GM13977 (cell line): Measurements from ENCODE around the gene AUTS2.
A peak's percentile ranks its signal among the peaks of the same experiment; 100 is the strongest.

ENCODE experiments used
- DNase-seq: peaks from one replicate; pipeline ENCODE4 v3.0.0; 2012; ENCODE audit warnings: low spot score
- in situ Hi-C: fragments of 300-500 bp; cut with MboI; formaldehyde crosslinking; loops from one replicate; pipeline ENCODE4 v1.12.0; 2022; ENCODE audit warnings: low sequenced_read_pairs, low pct_unique_long_range_greater_than_20kb, mixed read lengths, inconsistent platforms; ENCODE audit not compliant: unreplicated experiment
- TF ChIP-seq, protein P1 (sequence below): IDR thresholded peaks from 2 replicates; pipeline ENCODE4 v1.5.1; 2012; ENCODE audit warnings: mild to moderate bottlenecking, control low read depth; ENCODE audit not compliant: insufficient read depth; ENCODE audit errors: extremely low read depth, missing control alignments

AUTS2 gene

DNA sequence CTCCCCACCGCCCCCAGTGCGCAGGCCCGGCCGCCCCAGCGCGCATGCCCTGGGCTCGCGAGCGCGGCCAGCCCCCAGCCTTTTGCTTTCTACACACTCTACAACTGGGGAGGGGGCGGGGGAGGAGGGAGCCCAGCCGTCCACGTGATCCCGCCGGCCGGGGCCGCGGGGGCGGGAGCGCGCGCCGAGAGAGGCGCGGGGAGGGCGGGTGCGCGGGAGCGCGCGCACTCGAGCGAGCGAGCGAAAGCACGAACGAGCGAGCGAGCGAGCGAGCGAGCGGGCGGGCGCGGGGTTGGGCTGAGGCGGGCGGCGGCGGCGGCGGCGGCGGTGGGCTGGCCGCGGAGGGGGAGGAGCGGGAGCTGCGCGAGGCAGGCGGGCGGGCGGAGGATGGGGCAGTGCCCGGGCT lies at the start of gene AUTS2:
Gene AUTS2, plus strand, starts transcription at position 395 of the 406 bp plus-strand sequence. CDS start 1,179 bp downstream, outside the sequence.
- in situ Hi-C loops: no loop called here
- peak; percentile 98 for DNase-seq
- TF ChIP-seq, protein P1, sequence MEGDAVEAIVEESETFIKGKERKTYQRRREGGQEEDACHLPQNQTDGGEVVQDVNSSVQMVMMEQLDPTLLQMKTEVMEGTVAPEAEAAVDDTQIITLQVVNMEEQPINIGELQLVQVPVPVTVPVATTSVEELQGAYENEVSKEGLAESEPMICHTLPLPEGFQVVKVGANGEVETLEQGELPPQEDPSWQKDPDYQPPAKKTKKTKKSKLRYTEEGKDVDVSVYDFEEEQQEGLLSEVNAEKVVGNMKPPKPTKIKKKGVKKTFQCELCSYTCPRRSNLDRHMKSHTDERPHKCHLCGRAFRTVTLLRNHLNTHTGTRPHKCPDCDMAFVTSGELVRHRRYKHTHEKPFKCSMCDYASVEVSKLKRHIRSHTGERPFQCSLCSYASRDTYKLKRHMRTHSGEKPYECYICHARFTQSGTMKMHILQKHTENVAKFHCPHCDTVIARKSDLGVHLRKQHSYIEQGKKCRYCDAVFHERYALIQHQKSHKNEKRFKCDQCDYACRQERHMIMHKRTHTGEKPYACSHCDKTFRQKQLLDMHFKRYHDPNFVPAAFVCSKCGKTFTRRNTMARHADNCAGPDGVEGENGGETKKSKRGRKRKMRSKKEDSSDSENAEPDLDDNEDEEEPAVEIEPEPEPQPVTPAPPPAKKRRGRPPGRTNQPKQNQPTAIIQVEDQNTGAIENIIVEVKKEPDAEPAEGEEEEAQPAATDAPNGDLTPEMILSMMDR: no peak

DNA sequence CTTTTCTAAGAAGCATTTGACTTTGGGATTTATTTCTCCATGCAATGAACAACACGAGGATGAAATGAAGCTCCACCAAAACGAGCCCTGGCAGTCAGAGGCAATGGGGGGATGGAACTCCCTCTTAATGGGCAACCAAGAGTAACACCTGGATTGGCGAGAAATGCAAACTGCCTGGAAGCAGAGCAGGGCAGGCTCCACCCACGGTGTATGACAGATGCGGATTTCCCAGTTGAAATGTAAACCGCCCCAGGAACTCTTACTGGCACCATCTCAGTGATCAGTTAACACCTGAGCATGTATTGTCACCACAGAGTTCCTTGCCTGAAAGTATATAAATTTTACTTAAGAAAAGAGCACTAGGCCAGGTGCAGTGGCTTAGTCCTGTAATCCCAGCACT lies 47.3 kb upstream of the AUTS2 start:
- no peak for DNase-seq
- in situ Hi-C loops: no loop called here
- TF ChIP-seq, protein P1: no peak

DNA sequence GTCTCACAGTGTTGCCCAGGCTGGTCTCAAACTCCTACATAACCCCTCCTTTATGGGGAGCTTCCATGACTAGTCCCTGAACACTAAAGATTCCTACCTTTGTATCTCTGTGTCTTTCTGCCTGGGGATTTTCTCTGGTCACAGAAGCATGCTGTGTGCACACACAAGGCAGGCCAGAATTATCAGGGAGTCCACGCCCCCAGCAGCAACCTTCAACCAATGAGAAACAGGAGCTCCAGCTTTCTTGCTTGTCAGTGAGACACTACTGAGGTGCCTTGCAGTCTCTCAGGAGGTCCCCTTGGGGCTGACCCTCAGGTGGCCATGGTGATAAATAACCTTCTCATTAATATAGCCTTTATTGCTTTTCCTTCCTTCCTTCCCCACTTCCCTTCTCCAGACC lies 45.1 kb upstream of the AUTS2 start:
- TF ChIP-seq, protein P1: no peak
- in situ Hi-C loops: no loop called here
- DNase-seq: no peak

DNA sequence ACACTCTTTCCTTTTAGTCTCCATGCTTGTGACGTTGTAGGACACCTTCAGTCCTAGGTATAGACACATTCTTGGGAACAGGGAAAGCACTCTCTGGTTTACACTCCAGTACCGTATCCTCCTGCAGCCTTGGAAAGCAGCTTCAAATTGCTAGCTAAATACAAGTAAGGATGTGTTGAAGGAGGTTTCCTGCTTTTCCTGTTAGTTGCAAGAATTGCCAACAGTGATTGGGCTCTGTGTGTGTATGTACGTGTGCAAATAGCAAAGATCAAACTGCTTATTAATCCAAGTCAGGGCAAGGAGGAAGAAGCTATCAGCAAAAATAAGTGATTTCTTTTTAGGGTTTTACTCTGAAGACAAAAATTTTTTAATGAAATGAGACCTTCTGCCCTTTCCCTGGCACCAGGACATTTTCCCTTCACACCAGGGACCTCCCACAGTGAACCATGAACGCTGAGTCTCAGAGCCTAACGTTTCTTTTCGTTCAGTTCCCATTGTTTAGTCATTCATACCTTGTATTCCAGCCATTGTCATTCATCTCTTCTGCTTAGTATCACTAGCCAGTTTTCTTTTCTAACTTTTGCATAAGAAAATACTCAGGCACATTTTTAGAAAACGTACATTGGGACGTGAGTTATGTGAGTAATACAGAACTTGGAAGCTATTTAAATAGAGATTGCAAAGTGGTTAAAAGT lies 36.9 kb upstream of the AUTS2 start:
- no peak for DNase-seq

DNA sequence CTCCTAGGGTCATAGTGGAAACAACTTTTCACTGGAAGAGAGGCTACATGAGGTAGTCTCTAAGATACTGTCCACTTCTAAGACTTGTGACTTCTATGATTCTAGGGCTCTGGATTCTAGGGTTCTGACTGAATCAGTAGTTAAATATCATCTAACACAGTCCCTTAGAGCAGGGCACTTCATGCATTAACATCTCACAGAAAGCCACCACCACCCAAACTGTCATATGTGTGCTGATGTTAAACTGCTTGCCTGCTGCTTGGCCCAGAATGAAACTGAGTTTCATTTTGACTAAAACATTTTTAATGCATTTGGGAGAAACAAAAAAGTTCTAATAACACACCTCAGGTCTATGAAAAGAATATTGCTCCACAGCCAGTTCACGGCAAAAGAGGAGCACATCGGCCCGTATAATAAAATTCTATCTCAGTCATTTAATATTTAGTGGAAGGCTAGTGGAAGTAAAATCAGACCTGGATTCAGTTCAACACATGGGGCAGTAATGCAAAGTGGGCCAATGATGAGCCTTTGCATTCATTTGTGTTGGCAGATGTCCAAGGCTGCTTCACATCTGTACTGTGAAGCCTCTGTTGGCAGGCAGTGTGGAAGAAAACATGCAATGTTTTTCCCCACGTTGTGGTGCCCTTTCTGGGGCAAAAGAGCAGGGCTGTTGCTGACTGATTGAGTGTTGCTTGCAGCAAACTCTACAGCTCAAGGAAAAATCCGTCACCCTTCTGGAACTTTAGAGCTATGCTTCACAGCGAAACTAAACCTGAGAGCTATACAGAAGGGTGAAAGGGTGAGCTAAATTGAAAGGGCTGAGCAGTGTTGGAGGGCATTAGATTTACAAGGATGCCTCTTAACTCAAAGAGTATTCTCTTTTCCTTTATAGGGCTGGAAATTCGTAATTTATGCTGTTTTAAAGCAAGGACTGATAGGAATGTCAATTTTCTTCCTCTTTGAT lies 33.5 kb upstream of the AUTS2 start:
- DNase-seq: peak; percentile 42
- TF ChIP-seq, protein P1: no peak
- in situ Hi-C loops: no loop called here

More for the DNA sequence above, 36.9 kb upstream of the AUTS2 start:
- TF ChIP-seq, protein P1: no peak
- in situ Hi-C loops: no loop called here

DNA sequence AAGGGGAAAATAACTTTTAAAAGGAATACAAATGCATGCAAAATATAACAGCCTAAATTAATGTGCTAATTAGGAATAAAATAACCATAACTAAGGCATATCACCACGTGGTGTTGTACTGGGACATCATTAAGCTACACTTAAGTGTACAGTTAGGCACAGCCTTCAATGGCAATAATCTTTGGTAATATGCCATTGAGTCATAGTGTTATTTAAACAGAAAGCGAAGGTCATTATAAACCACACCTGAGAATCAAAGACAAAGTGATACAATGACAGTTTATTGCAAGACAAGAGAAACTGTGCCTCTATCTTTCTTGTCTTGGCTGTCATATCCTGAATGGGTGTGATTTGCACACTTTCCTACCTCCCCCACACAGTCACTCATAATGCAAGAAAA lies 30.5 kb upstream of the AUTS2 start:
- no peak for DNase-seq
- in situ Hi-C loops: no loop called here
- TF ChIP-seq, protein P1: no peak
